Type B pancreatic cell (in vitro differentiated cells): ENCODE data around the gene ANKRD33. TPM values are rescaled to one million over a fixed set of nuclear protein-coding genes. Genes with fewer than 3 reads are reported as not detected.

Experiments
- DNase-seq: peaks from one replicate; pipeline ENCODE4 v3.0.0; 2021; ENCODE audit warnings: mixed read lengths; ENCODE audit not compliant: unreplicated experiment; ENCODE audit errors: extremely low spot score
- H3K27ac Mint-ChIP-seq: 2 replicates; pipeline ENCODE4 v1.8.0; 2021; ENCODE audit warnings: mild to moderate bottlenecking, mixed read lengths
- H3K27me3 Mint-ChIP-seq: 2 replicates; pipeline ENCODE4 v1.8.0; 2021; ENCODE audit warnings: mixed read lengths
- H3K36me3 Mint-ChIP-seq: 2 replicates; pipeline ENCODE4 v1.8.0; 2021; ENCODE audit warnings: mixed read lengths
- H3K4me1 Mint-ChIP-seq: one replicate; pipeline ENCODE4 v1.8.0; 2021; ENCODE audit warnings: mixed read lengths; ENCODE audit not compliant: unreplicated experiment
- H3K4me3 Mint-ChIP-seq: 2 replicates; pipeline ENCODE4 v1.8.0; 2021; ENCODE audit warnings: mild to moderate bottlenecking, mixed read lengths
- H3K9me3 Mint-ChIP-seq: 2 replicates; pipeline ENCODE4 v1.8.0; 2021; ENCODE audit warnings: mixed read lengths
- CTCF ChIP-seq: fragments of 200-600 bp; sonication (generic); conservative IDR thresholded peaks from 2 replicates; pipeline ENCODE4 v1.5.0; 2021; ENCODE audit warnings: antibody characterized with exemption, mild to moderate bottlenecking
- total RNA-seq: library from RNA; stranded (reverse); gene quantifications from 2 replicates; pipeline ENCODE4 v1.2.1, GENCODE V29; 2021; ENCODE audit warnings: low replicate concordance

Gene ANKRD33
- total RNA-seq, 1 donor from 2014 or later, result 0.51 TPM

GRCh38 chr12:51867371-51867770 is 20.5 kb upstream of the ANKRD33 start:
- Mint-ChIP-seq H3K4me1 (peaks cover 58% of the 10 kb centered on the region), H3K27ac (no peak overlapping the region), H3K4me3 (peak overlapping the region; percentile 35), H3K27me3 (peaks cover 33% of the 10 kb centered on the region), H3K9me3 (no peaks in the 10 kb centered on the region), H3K36me3 (no peaks in the 10 kb centered on the region)
- no peak for DNase-seq
- no peak for TF ChIP-seq CTCF

GRCh38 chr12:51867796-51868428 is 20.0 kb upstream of the ANKRD33 start:
- DNase-seq, result no peak
- no peaks in the 10 kb centered on the region for H3K36me3 Mint-ChIP-seq
- H3K27me3 Mint-ChIP-seq, result peaks cover 33% of the 10 kb centered on the region
- no peaks in the 10 kb centered on the region for H3K9me3 Mint-ChIP-seq
- no peak for TF ChIP-seq CTCF
- peak overlapping the region; percentile 80 for H3K4me3 Mint-ChIP-seq
- H3K27ac Mint-ChIP-seq, result no peak overlapping the region
- peaks cover 58% of the 10 kb centered on the region for H3K4me1 Mint-ChIP-seq

- peak; percentile 54 for TF ChIP-seq CTCF
- Mint-ChIP-seq H3K27me3 (peaks cover 29% of the 10 kb centered on the region), H3K27ac (peak overlapping the region; percentile 46), H3K9me3 (no peaks in the 10 kb centered on the region), H3K4me3 (peak overlapping the region; percentile 80), H3K36me3 (no peaks in the 10 kb centered on the region), H3K4me1 (peaks cover 54% of the 10 kb centered on the region)
- DNase-seq, result no peak
These were observed 18.9 kb upstream of the ANKRD33 start for GRCh38 chr12:51868821-51869495.

- no peak for DNase-seq
- Mint-ChIP-seq H3K36me3 (no peaks in the 10 kb centered on the region), H3K9me3 (no peaks in the 10 kb centered on the region), H3K4me1 (peaks cover 58% of the 10 kb centered on the region), H3K27ac (peak overlapping the region; percentile 50), H3K4me3 (peak overlapping the region; percentile 72), H3K27me3 (peaks cover 29% of the 10 kb centered on the region)
- TF ChIP-seq CTCF, result no peak
These were observed 18.4 kb upstream of the ANKRD33 start for GRCh38 chr12:51869496-51869865.

- H3K27ac Mint-ChIP-seq, result peak overlapping the region; percentile 50
- DNase-seq, result no peak
- no peak for TF ChIP-seq CTCF
These were observed 18.0 kb upstream of the ANKRD33 start for GRCh38 chr12:51869931-51870330.

More at GRCh38 chr12:51869931-51870330, 18.0 kb upstream of the ANKRD33 start:
- peaks cover 24% of the 10 kb centered on the region for H3K27me3 Mint-ChIP-seq
- peaks cover 54% of the 10 kb centered on the region for H3K4me1 Mint-ChIP-seq
- H3K4me3 Mint-ChIP-seq, result peak overlapping the region; percentile 72
- no peaks in the 10 kb centered on the region for H3K9me3 Mint-ChIP-seq
- no peaks in the 10 kb centered on the region for H3K36me3 Mint-ChIP-seq
